Endothelial cell of umbilical vein (primary cell): Measurements from ENCODE around the gene THUMPD3. TPM values are rescaled to one million over a fixed set of nuclear protein-coding genes. Genes with fewer than 3 reads are reported as not detected.

Experiments
- BruUV-seq: library from RNA; stranded (reverse); fragments of 400-500 nt; replicated peaks from 2 replicates; lab custom pipeline; 2021; lab: Mats Ljungman, UMichigan
- CTCF ChIA-PET: fragments of 300-600, 350-600 bp; sonication (Branson Sonifier 250); formaldehyde crosslinking; loops from one replicate; lab custom pipeline; 2021; ENCODE audit warnings: antibody characterized with exemption, inconsistent platforms; lab: Charles Lee
- POLR2A ChIA-PET: fragments of 300-600, 350-600 bp; sonication (Branson Sonifier 250); formaldehyde crosslinking; loops from one replicate; lab custom pipeline; 2021; ENCODE audit warnings: antibody characterized with exemption, inconsistent platforms; lab: Charles Lee
- DNase-seq: peaks from one replicate; pipeline ENCODE4 v3.0.0-alpha.2; 2011; ENCODE audit warnings: low read depth, low spot score
- FAIRE-seq: peaks from 2 replicates; lab custom pipeline; 2011; peaks lifted over from hg19 to GRCh38; lab: Jason Lieb, UNC
- H2AFZ ChIP-seq: 2 replicates; pipeline ENCODE4 v1.6.0; 2012; ENCODE audit warnings: low read depth, low read length, control low read depth, inconsistent platforms
- H3K27ac ChIP-seq: 2 replicates; pipeline ENCODE4 v1.5.1; 2011; ENCODE audit warnings: low read depth, mild to moderate bottlenecking, control low read depth, low read length, moderate library complexity; ENCODE audit not compliant: insufficient read depth
- H3K27me3 ChIP-seq, 2 experiments: 2 replicates each; pipeline versions ENCODE4 v1.6.0 to v1.6.1; 2011; ENCODE audit warnings: low read length in 2 of 2, mixed read lengths in 1 of 2; ENCODE audit not compliant: control insufficient read depth in 2 of 2, insufficient read depth in 2 of 2
- H3K36me3 ChIP-seq, 2 experiments: 2 replicates in 1 of 2; 3 replicates in 1 of 2; pipeline ENCODE4 v1.5.1; 2011; ENCODE audit warnings: low read length in 2 of 2, mild to moderate bottlenecking in 1 of 2, moderate library complexity in 1 of 2; ENCODE audit not compliant: control insufficient read depth in 2 of 2, insufficient read depth in 2 of 2; ENCODE audit errors: extremely low read depth in 1 of 2
- H3K4me1 ChIP-seq: 3 replicates; pipeline ENCODE4 v1.5.1; 2011; ENCODE audit warnings: mild to moderate bottlenecking, low read length; ENCODE audit not compliant: control insufficient read depth, insufficient read depth; ENCODE audit errors: extremely low read depth
- H3K4me2 ChIP-seq: 2 replicates; pipeline ENCODE4 v1.6.1; 2011; ENCODE audit warnings: low read length, control low read depth, mixed read lengths; ENCODE audit not compliant: insufficient read depth
- H3K4me3 ChIP-seq, 3 experiments: fragments of 200-600 bp in 1 of 3; sonication (generic), shearing (Covaris generic) in 1 of 3; replicated peaks in 1 of 3; 2 replicates each; pipeline ENCODE4 v1.5.1; 2011 to 2016; ENCODE audit warnings: control low read depth in 3 of 3, low read length in 3 of 3, mild to moderate bottlenecking in 2 of 3, inconsistent platforms in 1 of 3, low read depth in 1 of 3, moderate library complexity in 1 of 3; ENCODE audit not compliant: insufficient read depth in 1 of 3
- H3K79me2 ChIP-seq: 2 replicates; pipeline ENCODE4 v1.6.0; 2012; ENCODE audit warnings: low read length, inconsistent platforms; ENCODE audit not compliant: control insufficient read depth, insufficient read depth
- H3K9ac ChIP-seq: replicated peaks from 2 replicates; pipeline ENCODE3; 2011; ENCODE audit warnings: low read length, control low read depth; ENCODE audit not compliant: insufficient read depth; ENCODE audit errors: extremely low read depth
- H3K9me1 ChIP-seq: replicated peaks from 3 replicates; pipeline ENCODE4 v1.6.0; 2011; ENCODE audit warnings: mild to moderate bottlenecking, low read length; ENCODE audit not compliant: control insufficient read depth, insufficient read depth; ENCODE audit errors: extremely low read depth
- H3K9me3 ChIP-seq: replicated peaks from 2 replicates; pipeline ENCODE4 v1.5.1; 2012; ENCODE audit warnings: low read length, inconsistent platforms; ENCODE audit not compliant: control insufficient read depth, insufficient read depth
- H4K20me1 ChIP-seq: replicated peaks from 2 replicates; pipeline ENCODE3; 2011; ENCODE audit warnings: mild to moderate bottlenecking, low read length; ENCODE audit not compliant: control insufficient read depth, insufficient read depth; ENCODE audit errors: extremely low read depth
- EZH2 ChIP-seq: IDR thresholded peaks from 2 replicates; pipeline ENCODE4 v1.6.1; 2012; ENCODE audit warnings: borderline replicate concordance, low read depth, mild to moderate bottlenecking, moderate library complexity, low read length, inconsistent platforms; ENCODE audit not compliant: severe bottlenecking
- FOS ChIP-seq: IDR thresholded peaks from 2 replicates; pipeline ENCODE4 v1.6.1; 2011; ENCODE audit warnings: mild to moderate bottlenecking, low read length, moderate library complexity, borderline replicate concordance; ENCODE audit not compliant: insufficient read depth
- GATA2 ChIP-seq: IDR thresholded peaks from 2 replicates; pipeline ENCODE4 v1.7.0; 2011; ENCODE audit warnings: low read depth, mild to moderate bottlenecking, moderate library complexity, mixed read lengths, low read length; ENCODE audit not compliant: insufficient read length, insufficient read depth
- JUN ChIP-seq: IDR thresholded peaks from 2 replicates; pipeline ENCODE4 v1.6.1; 2011; ENCODE audit warnings: borderline replicate concordance, low read depth; ENCODE audit not compliant: insufficient read length, insufficient read depth
- MYC ChIP-seq: IDR thresholded peaks from one replicate; pipeline ENCODE4 v1.6.1; 2011; ENCODE audit warnings: mild to moderate bottlenecking, low read depth, low read length
- POLR2A ChIP-seq: IDR thresholded peaks from 2 replicates; pipeline ENCODE4 v1.6.1; 2012; ENCODE audit warnings: low read depth, mild to moderate bottlenecking, control low read depth, low read length
- POLR2AphosphoS5 ChIP-seq: IDR thresholded peaks from 2 replicates; pipeline ENCODE4 v1.6.1; 2012; ENCODE audit warnings: low read depth, mild to moderate bottlenecking, control low read depth, low read length, moderate library complexity; ENCODE audit not compliant: insufficient read depth
- dilution Hi-C: fragments of 300-500 bp; cut with MboI; formaldehyde crosslinking; loops from one replicate; pipeline ENCODE4 v1.15.0; 2019; ENCODE audit warnings: low sequenced_read_pairs; ENCODE audit not compliant: extremely low pct_ligation_motif_present
- intact Hi-C: fragments of 100-400 bp; cut with micrococcal nuclease; formaldehyde crosslinking; loops from one replicate; pipeline ENCODE4 v1.10.0; 2022
- polyA plus RNA-seq, 4 experiments: library from polyadenylated mRNA; depleted of rRNA in 3 of 4; stranded (reverse) in 3 of 4; unstranded in 1 of 4; fragments of >200 nt; gene quantifications; 2 replicates each; pipeline versions ENCODE4 v1.2.1 to v1.2.3, GENCODE V29; 2011 to 2012; ENCODE audit warnings: missing spikeins in 1 of 4
- total RNA-seq: library from RNA; stranded (reverse); gene quantifications from 2 replicates; pipeline ENCODE4 v1.2.3, GENCODE V29; 2021
- TF ChIP-seq, protein P1 (sequence below): IDR thresholded peaks from 2 replicates; pipeline ENCODE4 v1.6.1; 2011; ENCODE audit not compliant: insufficient read depth, insufficient read length
- TF ChIP-seq, protein P2 (sequence below), 2 donors: IDR thresholded peaks; 1 replicate in 1 of 2; 2 replicates in 1 of 2; pipeline ENCODE4 v1.5.1; 2011; ENCODE audit warnings: low read length in 2 of 2, mild to moderate bottlenecking in 2 of 2, moderate library complexity in 2 of 2, control low read depth in 1 of 2, inconsistent platforms in 1 of 2, low read depth in 1 of 2; ENCODE audit not compliant: insufficient read depth in 1 of 2; ENCODE audit errors: extremely low read depth in 1 of 2

THUMPD3 gene
- total and polyA plus RNA-seq, 2 donors (not counting 3 experiments of a cell fraction or from before 2014, with no cell fraction given), result 10.0 to 26.5 TPM

DNA sequence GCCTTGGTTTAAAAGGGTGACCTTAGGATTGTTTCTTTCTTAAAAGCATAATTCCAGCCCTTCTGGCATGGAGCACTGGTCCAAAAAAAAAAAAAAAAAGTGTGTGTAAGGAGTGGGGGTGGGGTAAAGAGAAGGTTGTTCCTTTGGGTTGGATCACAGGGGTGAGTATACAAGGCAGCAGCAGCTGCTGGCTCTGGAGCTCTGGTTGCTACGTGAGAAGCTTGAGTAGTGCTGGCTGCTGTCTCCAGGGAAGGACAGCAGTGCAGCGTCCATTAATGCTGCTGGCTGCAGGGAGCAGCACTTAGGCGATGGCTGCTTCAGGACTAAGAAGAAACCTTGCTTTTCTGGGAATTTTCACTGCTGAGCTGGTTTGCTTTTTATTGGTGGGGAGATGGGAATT lies 36.9 kb downstream of the THUMPD3 start:
- Histone ChIP-seq H3K27ac (peak overlapping the region; percentile 92), H3K4me2 (peak overlapping the region; percentile 96), H2AFZ (no peak overlapping the region), H3K36me3 (peaks cover 0 to 1% of the 10 kb centered on the region in 2 experiments), H3K4me3 (peak overlapping the region; percentile 57 to 96 (median 86)), H3K79me2 (peaks cover 85% of the 10 kb centered on the region), H3K4me1 (peaks cover 56% of the 10 kb centered on the region), H3K27me3 (no peaks in the 10 kb centered on the region), H3K9ac (peak overlapping the region; percentile 99), H3K9me3 (no peaks in the 10 kb centered on the region), H3K9me1 (no peaks in the 10 kb centered on the region), H4K20me1 (peaks cover 25% of the 10 kb centered on the region)
- POLR2A ChIA-PET, result interaction anchor here (0.7 kb wide), 2 partner anchors 13 to 17 kb away, joined by 3 read pairs; no protein-coding TSS in a partner anchor
- dilution Hi-C loops, result no loop called here
- CTCF ChIA-PET, result interaction anchor here (0.8 to 1.9 kb wide), 5 partner anchors 9 to 35 kb away, joined by 3 to 29 read pairs (median 4); no protein-coding TSS in a partner anchor
- intact Hi-C loops, result no loop called here
- DNase-seq (peak; percentile 81), FAIRE-seq (peak; percentile 85)
- BruUV-seq, result no TSS peak
- TF ChIP-seq JUN (no peak), FOS (no peak), POLR2A (no peak), EZH2 (no peak), MYC (no peak), POLR2AphosphoS5 (no peak), GATA2 (no peak)
- TF ChIP-seq, protein P1, sequence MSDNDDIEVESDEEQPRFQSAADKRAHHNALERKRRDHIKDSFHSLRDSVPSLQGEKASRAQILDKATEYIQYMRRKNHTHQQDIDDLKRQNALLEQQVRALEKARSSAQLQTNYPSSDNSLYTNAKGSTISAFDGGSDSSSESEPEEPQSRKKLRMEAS, result no peak
- TF ChIP-seq, protein P2, sequence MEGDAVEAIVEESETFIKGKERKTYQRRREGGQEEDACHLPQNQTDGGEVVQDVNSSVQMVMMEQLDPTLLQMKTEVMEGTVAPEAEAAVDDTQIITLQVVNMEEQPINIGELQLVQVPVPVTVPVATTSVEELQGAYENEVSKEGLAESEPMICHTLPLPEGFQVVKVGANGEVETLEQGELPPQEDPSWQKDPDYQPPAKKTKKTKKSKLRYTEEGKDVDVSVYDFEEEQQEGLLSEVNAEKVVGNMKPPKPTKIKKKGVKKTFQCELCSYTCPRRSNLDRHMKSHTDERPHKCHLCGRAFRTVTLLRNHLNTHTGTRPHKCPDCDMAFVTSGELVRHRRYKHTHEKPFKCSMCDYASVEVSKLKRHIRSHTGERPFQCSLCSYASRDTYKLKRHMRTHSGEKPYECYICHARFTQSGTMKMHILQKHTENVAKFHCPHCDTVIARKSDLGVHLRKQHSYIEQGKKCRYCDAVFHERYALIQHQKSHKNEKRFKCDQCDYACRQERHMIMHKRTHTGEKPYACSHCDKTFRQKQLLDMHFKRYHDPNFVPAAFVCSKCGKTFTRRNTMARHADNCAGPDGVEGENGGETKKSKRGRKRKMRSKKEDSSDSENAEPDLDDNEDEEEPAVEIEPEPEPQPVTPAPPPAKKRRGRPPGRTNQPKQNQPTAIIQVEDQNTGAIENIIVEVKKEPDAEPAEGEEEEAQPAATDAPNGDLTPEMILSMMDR (IDR thresholded peaks at IDR 0.05; ENCODE audit: extremely low read depth in 1 of 2, insufficient read depth in 1 of 2, low read depth in 1 of 2, low read length in 2 of 2), result no peak
